Tibial nerve (tissue), 4 donors: Measurements from ENCODE around the gene PNMT. TPM values are rescaled to one million over a fixed set of nuclear protein-coding genes. Genes with fewer than 3 reads are reported as not detected.
A peak's percentile ranks its signal among the peaks of the same experiment; 100 is the strongest.

Experiments used
- DNase-seq, 2 donors: peaks; one replicate each; pipeline ENCODE4 v3.0.0-alpha.2; 2019; ENCODE audit warnings: low spot score in 2 of 2
- H3K27ac ChIP-seq, 4 donors: fragments of 200-600 bp; sonication (generic) in 3 of 4; one replicate each; pipeline ENCODE4 v1.5.1; 2017 to 2019; ENCODE audit warnings: mild to moderate bottlenecking in 1 of 4
- H3K27me3 ChIP-seq, 2 donors: fragments of 200-600 bp; sonication (generic) in 1 of 2; one replicate each; pipeline versions ENCODE4 v1.5.1 to v1.6.0; 2017 to 2019
- H3K36me3 ChIP-seq, 3 donors: fragments of 200-600 bp; sonication (generic); one replicate each; pipeline ENCODE4 v1.5.1; 2018 to 2019
- H3K4me1 ChIP-seq, 4 donors: fragments of 200-600 bp; sonication (generic) in 3 of 4; one replicate each; pipeline ENCODE4 v1.5.1; 2017 to 2019
- H3K4me3 ChIP-seq, 4 donors: fragments of 200-600 bp; sonication (generic) in 3 of 4; one replicate each; pipeline ENCODE4 v1.5.1; 2017 to 2019; ENCODE audit warnings: mild to moderate bottlenecking in 1 of 4, moderate library complexity in 1 of 4
- H3K9me3 ChIP-seq, 4 donors: fragments of 200-600 bp; sonication (generic) in 3 of 4; one replicate each; pipeline ENCODE4 v1.5.1; 2017 to 2019
- EP300 ChIP-seq, 2 donors: sonication (generic); formaldehyde crosslinking; IDR thresholded peaks; one replicate each; pipeline ENCODE4 v1.6.1; 2017; ENCODE audit warnings: antibody characterized with exemption in 2 of 2, mild to moderate bottlenecking in 1 of 2
- POLR2A ChIP-seq, 2 donors: fragments of 450-650 bp; IDR thresholded peaks; one replicate each; pipeline ENCODE4 v1.6.1; 2017; ENCODE audit warnings: antibody characterized with exemption in 2 of 2, mild to moderate bottlenecking in 2 of 2, moderate library complexity in 2 of 2
- WGBS, 2 donors: methylation state at CpG; one replicate each; pipeline ENCODE4 v1.1.5; 2018; 5-methylcytosine and 5-hydroxymethylcytosine counted together
- total RNA-seq, 4 donors: library from RNA; depleted of rRNA; stranded (reverse); fragments of >200 nt; gene quantifications; one replicate each; pipeline ENCODE4 v1.1.0, GENCODE V29; 2016
- TF ChIP-seq, protein P1 (sequence below), 5 experiments: fragments of 200-600 bp in 3 of 5; fragments of 450-650 bp in 2 of 5; sonication (generic) in 3 of 5; IDR thresholded peaks; one replicate each; pipeline ENCODE4 v1.5.1; 2016 to 2019; ENCODE audit warnings: antibody characterized with exemption in 5 of 5, mild to moderate bottlenecking in 3 of 5, moderate library complexity in 2 of 5

The PNMT gene
- total RNA-seq, 4 donors from 2014 or later = 2.4 to 19.6 (median 12.4) TPM

DNA sequence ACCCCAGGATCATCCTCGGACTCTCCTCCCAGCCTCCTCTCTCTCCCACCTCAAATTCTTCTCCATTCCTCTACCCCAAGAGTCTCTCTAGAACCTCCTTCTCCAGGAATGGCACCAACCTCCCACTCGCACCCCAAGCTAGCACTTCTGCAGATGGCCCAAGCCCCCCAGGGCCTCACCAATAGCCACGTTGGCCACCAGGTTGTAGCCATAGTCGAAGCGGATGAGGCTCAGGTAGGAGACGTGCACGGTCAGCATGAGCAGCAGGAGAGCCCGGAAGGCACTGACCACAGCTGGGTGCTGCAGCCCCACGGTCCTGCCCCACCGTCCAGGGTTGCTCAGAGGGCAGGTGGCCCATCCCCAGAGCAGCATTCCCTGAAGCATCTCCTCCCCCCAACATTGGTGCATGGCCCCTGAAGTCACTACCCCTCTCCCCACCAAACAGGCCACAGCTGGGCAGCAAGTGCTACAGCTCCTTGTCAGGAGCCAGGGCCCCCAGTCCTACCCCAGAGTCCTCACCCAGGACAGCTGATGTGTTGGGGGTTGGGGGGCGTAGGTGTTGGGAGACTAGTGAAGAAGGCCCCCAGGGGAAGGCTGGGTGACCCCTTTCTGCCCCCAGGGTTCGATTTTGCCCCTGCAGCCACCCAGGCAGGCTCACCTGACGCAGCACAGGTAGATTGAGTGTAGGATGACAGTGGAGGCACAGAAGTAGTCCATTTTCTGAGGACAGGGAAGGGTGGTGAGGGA lies 5.3 kb downstream of the PNMT start:
- DNase-seq = no peak
- TF ChIP-seq EP300 (IDR thresholded peaks at IDR 0.05) = no peak
- TF ChIP-seq, protein P1, sequence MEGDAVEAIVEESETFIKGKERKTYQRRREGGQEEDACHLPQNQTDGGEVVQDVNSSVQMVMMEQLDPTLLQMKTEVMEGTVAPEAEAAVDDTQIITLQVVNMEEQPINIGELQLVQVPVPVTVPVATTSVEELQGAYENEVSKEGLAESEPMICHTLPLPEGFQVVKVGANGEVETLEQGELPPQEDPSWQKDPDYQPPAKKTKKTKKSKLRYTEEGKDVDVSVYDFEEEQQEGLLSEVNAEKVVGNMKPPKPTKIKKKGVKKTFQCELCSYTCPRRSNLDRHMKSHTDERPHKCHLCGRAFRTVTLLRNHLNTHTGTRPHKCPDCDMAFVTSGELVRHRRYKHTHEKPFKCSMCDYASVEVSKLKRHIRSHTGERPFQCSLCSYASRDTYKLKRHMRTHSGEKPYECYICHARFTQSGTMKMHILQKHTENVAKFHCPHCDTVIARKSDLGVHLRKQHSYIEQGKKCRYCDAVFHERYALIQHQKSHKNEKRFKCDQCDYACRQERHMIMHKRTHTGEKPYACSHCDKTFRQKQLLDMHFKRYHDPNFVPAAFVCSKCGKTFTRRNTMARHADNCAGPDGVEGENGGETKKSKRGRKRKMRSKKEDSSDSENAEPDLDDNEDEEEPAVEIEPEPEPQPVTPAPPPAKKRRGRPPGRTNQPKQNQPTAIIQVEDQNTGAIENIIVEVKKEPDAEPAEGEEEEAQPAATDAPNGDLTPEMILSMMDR (IDR thresholded peaks at IDR 0.05) = no peak
- no peak for TF ChIP-seq POLR2A (IDR thresholded peaks at IDR 0.05)
- Histone ChIP-seq H3K9me3 (no peaks in the 10 kb centered on the region), H3K27ac (no peak overlapping the region), H3K27me3 (peaks cover 0 to 31% of the 10 kb centered on the region in 2 donors), H3K36me3 (no peaks in the 10 kb centered on the region), H3K4me3 (no peak overlapping the region), H3K4me1 (peaks cover 0 to 51% (median 26%) of the 10 kb centered on the region in 4 donors)
- 80 to 81% methylated on average over 11 to 13 of the region's 13 CpGs for WGBS, 2 donors

DNA sequence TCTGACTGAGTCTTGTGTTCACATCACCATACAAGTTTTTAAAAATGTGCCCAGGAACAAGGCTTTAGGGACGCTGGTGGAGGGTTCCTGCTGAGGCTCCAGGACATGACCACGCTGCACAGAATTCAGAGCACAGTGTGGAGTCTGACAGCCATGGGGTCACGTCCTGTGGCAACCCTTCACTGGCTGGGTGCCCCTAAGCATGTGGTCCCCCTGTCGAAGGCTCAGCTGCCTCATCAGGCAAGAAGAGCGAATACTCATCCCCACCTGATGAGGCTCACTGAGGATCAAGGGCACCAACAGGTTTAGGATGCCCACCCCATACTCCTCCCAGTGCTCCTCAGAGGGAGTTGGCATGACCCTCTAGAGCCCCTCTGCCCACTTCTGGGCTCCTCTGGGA lies 5.9 kb downstream of the PNMT start:
- Histone ChIP-seq H3K4me1 (peaks cover 0 to 45% (median 26%) of the 10 kb centered on the region in 4 donors), H3K36me3 (no peaks in the 10 kb centered on the region), H3K4me3 (no peak overlapping the region), H3K27me3 (peaks cover 0 to 24% of the 10 kb centered on the region in 2 donors), H3K9me3 (no peaks in the 10 kb centered on the region), H3K27ac (peak overlapping the region in 1 of 4 donors; percentile 78)
- TF ChIP-seq EP300 (IDR thresholded peaks at IDR 0.05) = no peak
- TF ChIP-seq, protein P1 (IDR thresholded peaks at IDR 0.05) = no peak
- TF ChIP-seq POLR2A (IDR thresholded peaks at IDR 0.05) = no peak
- 82 to 85% methylated on average over 5 of the region's 5 CpGs for WGBS, 2 donors
- DNase-seq = no peak

DNA sequence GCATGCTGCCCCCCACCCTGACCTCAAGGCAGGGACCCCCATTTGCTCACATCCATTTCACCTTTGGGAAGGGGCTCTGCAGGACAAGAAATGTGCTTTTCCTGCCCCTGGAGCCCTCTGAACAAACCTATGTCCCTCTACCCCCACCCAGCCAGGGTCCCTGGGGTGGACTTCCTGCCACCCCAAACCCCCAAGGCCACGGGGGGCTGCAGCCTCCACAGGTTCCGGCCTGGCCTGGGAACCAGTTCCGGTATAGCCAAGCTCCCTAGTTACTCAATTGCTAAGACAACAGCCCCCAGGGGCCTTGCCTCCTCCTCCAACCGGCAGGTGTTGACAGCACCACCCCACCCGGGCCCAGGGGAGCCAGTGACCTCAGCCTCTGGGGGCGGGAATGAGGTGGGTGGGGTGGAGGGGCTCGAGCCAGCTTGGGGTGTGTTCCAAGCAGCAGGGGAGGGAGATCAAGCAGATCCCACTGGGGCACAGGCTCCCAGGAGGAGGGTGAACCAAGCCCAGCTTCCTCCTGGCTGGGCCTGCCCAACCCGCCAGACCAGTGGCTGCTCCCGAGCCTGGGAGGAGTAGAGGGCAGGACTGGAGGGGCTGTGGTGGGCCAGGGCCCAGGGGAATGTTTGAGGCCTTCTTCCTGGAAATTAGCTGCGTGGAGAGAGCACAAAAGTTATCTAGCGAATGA lies 6.6 kb downstream of the PNMT start:
- no peak overlapping the region for H3K4me3 ChIP-seq
- H3K4me1 ChIP-seq = peaks cover 0 to 47% (median 27%) of the 10 kb centered on the region in 4 donors
- no peaks in the 10 kb centered on the region for H3K9me3 ChIP-seq
- H3K27ac ChIP-seq = peak overlapping the region in 3 of 4 donors; percentile 52 to 78 (median 67)
- no peak for TF ChIP-seq EP300 (IDR thresholded peaks at IDR 0.05)
- TF ChIP-seq, protein P1 (IDR thresholded peaks at IDR 0.05) = no peak
- no peak for TF ChIP-seq POLR2A (IDR thresholded peaks at IDR 0.05)
- H3K36me3 ChIP-seq = peaks cover 0 to 3% (median 0%) of the 10 kb centered on the region in 3 donors
- 39 to 55% methylated on average over 7 of the region's 11 CpGs for WGBS, 2 donors
- peaks cover 0 to 17% of the 10 kb centered on the region in 2 donors for H3K27me3 ChIP-seq
- no peak for DNase-seq

DNA sequence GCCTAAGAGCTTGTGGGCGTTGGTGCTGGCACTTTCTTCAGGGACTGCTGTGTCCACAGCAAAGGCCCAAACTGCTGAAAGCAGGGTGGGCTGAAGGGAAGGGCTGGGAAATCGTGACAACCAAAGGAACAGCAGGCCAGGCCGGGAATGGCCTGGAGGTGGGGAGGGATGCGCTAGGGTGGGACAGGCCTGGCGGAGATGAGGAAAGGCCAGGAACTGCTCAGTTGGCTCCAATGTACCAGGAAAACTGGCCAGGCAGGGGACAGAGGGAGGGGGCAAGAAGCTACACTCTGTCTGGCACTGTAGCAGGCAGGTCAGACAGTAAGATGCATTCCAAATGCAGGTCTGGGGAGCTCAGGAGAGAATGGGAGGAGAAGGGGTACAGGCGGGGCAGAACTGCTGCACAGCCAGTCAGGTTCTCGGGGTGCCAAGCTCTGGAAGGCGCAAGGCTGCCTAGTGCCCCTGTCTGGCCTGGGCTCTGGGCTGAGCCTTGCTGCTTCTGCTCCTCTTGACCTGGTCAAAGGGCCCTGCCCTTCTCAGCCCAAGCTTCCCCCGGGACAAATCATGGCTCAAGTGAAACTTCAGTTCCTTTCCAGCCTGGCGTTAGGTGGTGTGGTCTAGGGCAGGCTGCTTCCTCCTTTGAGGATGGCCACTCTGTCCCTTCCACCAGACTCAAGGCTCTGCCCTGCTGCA lies 7.3 kb downstream of the PNMT start:
- 69% methylated on average over 10 of the region's 10 CpGs for WGBS, 2 donors
- H3K4me1 ChIP-seq = peaks cover 0 to 47% (median 27%) of the 10 kb centered on the region in 4 donors
- no peak for DNase-seq
- H3K9me3 ChIP-seq = no peaks in the 10 kb centered on the region
- H3K36me3 ChIP-seq = peaks cover 0 to 10% (median 0%) of the 10 kb centered on the region in 3 donors
- no peak overlapping the region for H3K4me3 ChIP-seq
- TF ChIP-seq, protein P1 (IDR thresholded peaks at IDR 0.05) = no peak
- TF ChIP-seq EP300 (IDR thresholded peaks at IDR 0.05) (no peak), POLR2A (IDR thresholded peaks at IDR 0.05) (no peak)
- H3K27ac ChIP-seq = peak overlapping the region in 3 of 4 donors; percentile 52 to 78 (median 67)
- peaks cover 0 to 11% of the 10 kb centered on the region in 2 donors for H3K27me3 ChIP-seq
